Activated CD8-positive, alpha-beta T cell treated with anti-CD3 and anti-CD28 coated beads, Interleukin-2, amount 10 ng/mL, durations not matched to agents 7 days and 5 days (primary cell): Measurements from ENCODE around the gene SV2C. TPM values are rescaled to one million over a fixed set of nuclear protein-coding genes. Genes with fewer than 3 reads are reported as not detected.
"Not testable (repeated sequence)": the region's sequence is repeated elsewhere in the genome, so short reads cannot be mapped to it uniquely, and the experiment has no call there.

Experiments used
- ATAC-seq: fragments of 150-1000 bp; cut with Tn5 transposase; one replicate; pipeline ENCODE4 v1.10.0; 2021; ENCODE audit warnings: moderate library complexity
- CTCF ChIA-PET: fragments of 350-600 bp; sonication (Branson Sonifier 250); formaldehyde crosslinking; loops from one replicate; lab custom pipeline; 2021; ENCODE audit warnings: antibody characterized with exemption; lab: Charles Lee
- POLR2A ChIA-PET: fragments of 350-600 bp; sonication (Branson Sonifier 250); formaldehyde crosslinking; loops from one replicate; lab custom pipeline; 2021; ENCODE audit warnings: antibody characterized with exemption; lab: Charles Lee
- DNase-seq: peaks from one replicate; pipeline ENCODE4 v3.0.0-alpha.2; 2020
- H3K27ac Mint-ChIP-seq: one replicate; pipeline ENCODE4 v1.8.0; 2021; ENCODE audit warnings: mild to moderate bottlenecking, mixed read lengths
- H3K27me3 Mint-ChIP-seq: one replicate; pipeline ENCODE4 v1.8.0; 2021; ENCODE audit warnings: low read depth, mixed read lengths
- H3K36me3 Mint-ChIP-seq: one replicate; pipeline ENCODE4 v1.8.0; 2021; ENCODE audit warnings: low read depth, mixed read lengths
- H3K4me1 Mint-ChIP-seq: one replicate; pipeline ENCODE4 v1.8.0; 2021; ENCODE audit warnings: low read depth, mixed read lengths
- H3K4me3 Mint-ChIP-seq: one replicate; pipeline ENCODE4 v1.8.0; 2021; ENCODE audit warnings: mild to moderate bottlenecking, mixed read lengths
- H3K9me3 Mint-ChIP-seq: one replicate; pipeline ENCODE4 v1.8.0; 2022; ENCODE audit warnings: mixed read lengths; ENCODE audit not compliant: insufficient read depth
- total RNA-seq, 2 experiments: library from RNA; stranded (reverse); gene quantifications; one replicate each; pipeline ENCODE4 v1.2.3, GENCODE V29; 2021

SV2C gene
- total RNA-seq, 2 experiments from 2014 or later: 0.03 TPM; not detected in 1

- no peaks in the 10 kb centered on the region for H3K4me1 Mint-ChIP-seq
- H3K36me3 Mint-ChIP-seq: no peaks in the 10 kb centered on the region
- no peaks in the 10 kb centered on the region for H3K9me3 Mint-ChIP-seq
These were observed 133.6 kb downstream of the SV2C start for GRCh38 chr5:76216748-76217147.

GRCh38 chr5:76219636-76220035 lies 136.5 kb downstream of the SV2C start:
- Mint-ChIP-seq H3K9me3 (no peaks in the 10 kb centered on the region), H3K36me3 (no peaks in the 10 kb centered on the region), H3K4me3 (no peak overlapping the region), H3K27ac (no peak overlapping the region), H3K27me3 (peaks cover 4% of the 10 kb centered on the region), H3K4me1 (no peaks in the 10 kb centered on the region)
- CTCF ChIA-PET: interaction anchor here (1.3 kb wide), 1 partner anchor 10 kb away, joined by 4 read pairs; no protein-coding TSS in a partner anchor
- ATAC-seq: no peak
- POLR2A ChIA-PET: no interaction called here
- no peak for DNase-seq

More at GRCh38 chr5:76216748-76217147, 133.6 kb downstream of the SV2C start:
- Mint-ChIP-seq H3K27me3 (peaks cover 2% of the 10 kb centered on the region), H3K27ac (no peak overlapping the region), H3K4me3 (no peak overlapping the region)
- ATAC-seq (no peak), DNase-seq (no peak)
- CTCF ChIA-PET: no interaction called here
- POLR2A ChIA-PET: no interaction called here

GRCh38 chr5:76221311-76221710 lies 138.1 kb downstream of the SV2C start:
- peaks cover 4% of the 10 kb centered on the region for H3K27me3 Mint-ChIP-seq
- no peak for DNase-seq
- H3K27ac Mint-ChIP-seq: no peak overlapping the region
- H3K4me1 Mint-ChIP-seq: no peaks in the 10 kb centered on the region
- no peaks in the 10 kb centered on the region for H3K9me3 Mint-ChIP-seq
- CTCF ChIA-PET: no interaction called here
- POLR2A ChIA-PET: no interaction called here
- no peak overlapping the region for H3K4me3 Mint-ChIP-seq
- no peaks in the 10 kb centered on the region for H3K36me3 Mint-ChIP-seq
- ATAC-seq: no peak

- peaks cover 4% of the 10 kb centered on the region for H3K27me3 Mint-ChIP-seq
- H3K36me3 Mint-ChIP-seq: no peaks in the 10 kb centered on the region
- H3K4me3 Mint-ChIP-seq: no peak overlapping the region
- no peak for DNase-seq
- no peaks in the 10 kb centered on the region for H3K9me3 Mint-ChIP-seq
- POLR2A ChIA-PET: no interaction called here
- no peak for ATAC-seq
- CTCF ChIA-PET: no interaction called here
- no peaks in the 10 kb centered on the region for H3K4me1 Mint-ChIP-seq
- H3K27ac Mint-ChIP-seq: no peak overlapping the region
These were observed 139.1 kb downstream of the SV2C start for GRCh38 chr5:76222318-76222717.

- CTCF ChIA-PET: interaction anchor here (1.0 kb wide), 1 partner anchor 551 kb away, joined by 3 read pairs; no protein-coding TSS in a partner anchor
- DNase-seq: no peak
- Mint-ChIP-seq H3K27ac (no peak overlapping the region), H3K36me3 (no peaks in the 10 kb centered on the region), H3K27me3 (peaks cover 4% of the 10 kb centered on the region), H3K4me1 (no peaks in the 10 kb centered on the region), H3K9me3 (no peaks in the 10 kb centered on the region), H3K4me3 (no peak overlapping the region)
- POLR2A ChIA-PET: no interaction called here
- no peak for ATAC-seq
These were observed 140.5 kb downstream of the SV2C start for GRCh38 chr5:76223696-76224095.

GRCh38 chr5:76224898-76225297 lies 141.7 kb downstream of the SV2C start:
- ChIA-PET POLR2A (no interaction called here), CTCF (no interaction called here)
- no peaks in the 10 kb centered on the region for H3K4me1 Mint-ChIP-seq
- DNase-seq: no peak
- H3K27me3 Mint-ChIP-seq: peaks cover 5% of the 10 kb centered on the region
- no peak for ATAC-seq
- no peaks in the 10 kb centered on the region for H3K9me3 Mint-ChIP-seq
- no peak overlapping the region for H3K4me3 Mint-ChIP-seq
- H3K27ac Mint-ChIP-seq: no peak overlapping the region
- no peaks in the 10 kb centered on the region for H3K36me3 Mint-ChIP-seq

- ATAC-seq: no peak
These were observed 142.2 kb downstream of the SV2C start for GRCh38 chr5:76225336-76225735.

GRCh38 chr5:76229900-76230299 lies 146.7 kb downstream of the SV2C start:
- H3K27me3 Mint-ChIP-seq: peaks cover 5% of the 10 kb centered on the region
- H3K27ac Mint-ChIP-seq: no peak overlapping the region
- DNase-seq: no peak
- no peaks in the 10 kb centered on the region for H3K4me1 Mint-ChIP-seq
- H3K36me3 Mint-ChIP-seq: no peaks in the 10 kb centered on the region
- H3K9me3 Mint-ChIP-seq: no peaks in the 10 kb centered on the region
- CTCF ChIA-PET: no interaction called here
- ATAC-seq: no peak
- POLR2A ChIA-PET: no interaction called here
- no peak overlapping the region for H3K4me3 Mint-ChIP-seq

More at GRCh38 chr5:76225336-76225735, 142.2 kb downstream of the SV2C start:
- Mint-ChIP-seq H3K27me3 (peaks cover 9% of the 10 kb centered on the region), H3K27ac (no peak overlapping the region), H3K4me3 (no peak overlapping the region), H3K9me3 (no peaks in the 10 kb centered on the region), H3K36me3 (no peaks in the 10 kb centered on the region), H3K4me1 (no peaks in the 10 kb centered on the region)
- DNase-seq: no peak
- CTCF ChIA-PET: no interaction called here
- POLR2A ChIA-PET: no interaction called here

GRCh38 chr5:76230711-76231285 lies 147.6 kb downstream of the SV2C start:
- Mint-ChIP-seq H3K36me3 (no peaks in the 10 kb centered on the region), H3K27me3 (peaks cover 5% of the 10 kb centered on the region), H3K9me3 (no peaks in the 10 kb centered on the region), H3K4me1 (no peaks in the 10 kb centered on the region), H3K27ac (no peak overlapping the region), H3K4me3 (no peak overlapping the region)
- CTCF ChIA-PET: no interaction called here
- no peak for DNase-seq
- POLR2A ChIA-PET: no interaction called here
- ATAC-seq: no peak

- ChIA-PET CTCF (interaction anchor here (1.8 kb wide), 1 partner anchor 60 kb away, joined by 5 read pairs; no protein-coding TSS in a partner anchor), POLR2A (no interaction called here)
- DNase-seq: no peak
- H3K27me3 Mint-ChIP-seq: peaks cover 10% of the 10 kb centered on the region
- H3K9me3 Mint-ChIP-seq: peaks cover 3% of the 10 kb centered on the region
- ATAC-seq: no peak
- H3K27ac Mint-ChIP-seq: no peak overlapping the region
- H3K4me3 Mint-ChIP-seq: no peak overlapping the region
- no peaks in the 10 kb centered on the region for H3K36me3 Mint-ChIP-seq
- no peaks in the 10 kb centered on the region for H3K4me1 Mint-ChIP-seq
These were observed 151.5 kb downstream of the SV2C start for GRCh38 chr5:76234665-76235064.

GRCh38 chr5:76236684-76237083 lies 153.5 kb downstream of the SV2C start:
- peaks cover 5% of the 10 kb centered on the region for H3K27me3 Mint-ChIP-seq
- DNase-seq: no peak
- no peak for ATAC-seq
- ChIA-PET POLR2A (interaction anchor here (0.6 kb wide), 1 partner anchor 157 kb away, joined by 4 read pairs; no protein-coding TSS in a partner anchor), CTCF (no interaction called here)
- H3K36me3 Mint-ChIP-seq: no peaks in the 10 kb centered on the region
- no peaks in the 10 kb centered on the region for H3K4me1 Mint-ChIP-seq
- H3K9me3 Mint-ChIP-seq: peaks cover 3% of the 10 kb centered on the region
- no peak overlapping the region for H3K4me3 Mint-ChIP-seq
- no peak overlapping the region for H3K27ac Mint-ChIP-seq

GRCh38 chr5:76240336-76240735 lies 157.2 kb downstream of the SV2C start:
- ChIA-PET CTCF (no interaction called here), POLR2A (no interaction called here)
- Mint-ChIP-seq H3K4me3 (no peak overlapping the region), H3K27ac (no peak overlapping the region), H3K36me3 (no peaks in the 10 kb centered on the region), H3K4me1 (no peaks in the 10 kb centered on the region), H3K27me3 (peaks cover 5% of the 10 kb centered on the region), H3K9me3 (peaks cover 3% of the 10 kb centered on the region)
- DNase-seq: no peak
- no peak for ATAC-seq

GRCh38 chr5:76242155-76242554 lies 159.0 kb downstream of the SV2C start:
- POLR2A ChIA-PET, H3K4me3 Mint-ChIP-seq, H3K36me3 Mint-ChIP-seq, ATAC-seq, H3K27me3 Mint-ChIP-seq, H3K9me3 Mint-ChIP-seq, H3K27ac Mint-ChIP-seq, CTCF ChIA-PET, DNase-seq, H3K4me1 Mint-ChIP-seq: not testable (repeated sequence)
